Smooth muscle cell (in vitro differentiated cells): ENCODE results near the gene RMND5B. TPM values are rescaled to one million over a fixed set of nuclear protein-coding genes. Genes with fewer than 3 reads are reported as not detected.

Experiments used
- DNase-seq: peaks from one replicate; lab custom pipeline; 2025; ENCODE audit not compliant: unreplicated experiment; lab: John Stamatoyannopoulos, UW
- H2AFZ ChIP-seq: fragments of 200-600 bp; sonication (generic); 2 replicates; pipeline ENCODE4 v1.6.0; 2016; ENCODE audit warnings: antibody characterized with exemption, low read depth, mild to moderate bottlenecking
- H3F3A ChIP-seq: fragments of 200-600 bp; sonication (generic); 2 replicates; pipeline ENCODE4 v1.6.0; 2017; ENCODE audit warnings: antibody characterized with exemption, low read depth
- H3K27ac ChIP-seq: fragments of 200-600 bp; sonication (generic); 2 replicates; pipeline ENCODE4 v1.5.1; 2016; ENCODE audit warnings: low read depth, mild to moderate bottlenecking
- H3K27me3 ChIP-seq: fragments of 200-600 bp; sonication (generic); 2 replicates; pipeline ENCODE4 v1.6.1; 2016; ENCODE audit warnings: low read depth, mild to moderate bottlenecking
- H3K36me3 ChIP-seq: fragments of 200-600 bp; sonication (generic); 2 replicates; pipeline ENCODE4 v1.5.1; 2016; ENCODE audit warnings: low read depth
- H3K4me1 ChIP-seq: fragments of 200-600 bp; sonication (generic); 2 replicates; pipeline ENCODE4 v1.5.1; 2016; ENCODE audit warnings: low read depth
- H3K4me2 ChIP-seq: fragments of 200-600 bp; sonication (generic); 2 replicates; pipeline ENCODE4 v1.6.0; 2016; ENCODE audit warnings: mild to moderate bottlenecking
- H3K4me3 ChIP-seq: fragments of 200-600 bp; sonication (generic); 2 replicates; pipeline ENCODE4 v1.5.1; 2016; ENCODE audit warnings: mild to moderate bottlenecking
- H3K79me2 ChIP-seq: fragments of 200-600 bp; sonication (generic); 2 replicates; pipeline ENCODE4 v1.6.0; 2016; ENCODE audit warnings: low read depth, mild to moderate bottlenecking
- H3K9ac ChIP-seq: fragments of 200-600 bp; sonication (generic); 2 replicates; pipeline ENCODE4 v1.6.0; 2016; ENCODE audit warnings: low read depth
- H3K9me3 ChIP-seq: fragments of 200-600 bp; sonication (generic); replicated peaks from 2 replicates; pipeline ENCODE4 v1.5.1; 2016; ENCODE audit warnings: low read depth
- H4K20me1 ChIP-seq: fragments of 200-600 bp; sonication (generic); 2 replicates; pipeline ENCODE4 v1.6.0; 2016; ENCODE audit warnings: low read depth
- CTCF ChIP-seq: fragments of 200-600 bp; sonication (generic); IDR thresholded peaks from 2 replicates; pipeline ENCODE4 v1.5.1; 2017; ENCODE audit warnings: borderline replicate concordance, mild to moderate bottlenecking, antibody characterized with exemption; ENCODE audit not compliant: insufficient read depth, poor library complexity, severe bottlenecking
- WGBS: methylation state at CpG from one replicate; pipeline ENCODE4 v1.1.7; 2016; ENCODE audit warnings: low lambda C conversion rate; 5-methylcytosine and 5-hydroxymethylcytosine counted together
- polyA plus RNA-seq: library from polyadenylated mRNA; unstranded; fragments of >200 nt; fragmentation: Nextera tagmentation; extraction: Ambion mirVana; gene quantifications from 2 replicates; pipeline ENCODE4 v1.2.1, GENCODE V29; 2016
- total RNA-seq: library from RNA; depleted of rRNA; stranded (reverse); fragments of >200 nt; gene quantifications from 2 replicates; pipeline ENCODE4 v1.2.3, GENCODE V29; 2014

The RMND5B gene
- total and polyA plus RNA-seq, 2 experiments from 2014 or later, result 18.2 to 20.8 TPM

- H3K27ac ChIP-seq, result no peak overlapping the region
- no peak for DNase-seq
- H3K36me3 ChIP-seq, result no peaks in the 10 kb centered on the region
- WGBS, result 86% methylated on average over 2 of the region's 2 CpGs
- no peak overlapping the region for H2AFZ ChIP-seq
- H3K9ac ChIP-seq, result no peak overlapping the region
- H3K9me3 ChIP-seq, result no peaks in the 10 kb centered on the region
- no peaks in the 10 kb centered on the region for H3F3A ChIP-seq
- no peaks in the 10 kb centered on the region for H4K20me1 ChIP-seq
- no peaks in the 10 kb centered on the region for H3K27me3 ChIP-seq
- H3K4me1 ChIP-seq, result no peaks in the 10 kb centered on the region
- no peak for TF ChIP-seq CTCF
- H3K4me2 ChIP-seq, result no peak overlapping the region
- no peaks in the 10 kb centered on the region for H3K79me2 ChIP-seq
- no peak overlapping the region for H3K4me3 ChIP-seq
These were observed 37.7 kb upstream of the RMND5B start for GRCh38 chr5:178093134-178093533.

- Histone ChIP-seq H3K9me3 (no peaks in the 10 kb centered on the region), H2AFZ (no peak overlapping the region), H3K4me1 (no peaks in the 10 kb centered on the region), H3K79me2 (no peaks in the 10 kb centered on the region), H3K27me3 (no peaks in the 10 kb centered on the region), H3F3A (no peaks in the 10 kb centered on the region), H3K9ac (no peak overlapping the region), H4K20me1 (no peaks in the 10 kb centered on the region), H3K27ac (no peak overlapping the region), H3K4me3 (no peak overlapping the region), H3K36me3 (no peaks in the 10 kb centered on the region), H3K4me2 (no peak overlapping the region)
- DNase-seq, result no peak
- 96% methylated on average over 9 of the region's 9 CpGs for WGBS
- no peak for TF ChIP-seq CTCF
These were observed 36.5 kb upstream of the RMND5B start for GRCh38 chr5:178094345-178094744.

- no peak for TF ChIP-seq CTCF
- Histone ChIP-seq H3K79me2 (no peaks in the 10 kb centered on the region), H3K27me3 (no peaks in the 10 kb centered on the region), H3K9ac (no peak overlapping the region), H3K9me3 (no peaks in the 10 kb centered on the region), H3F3A (no peaks in the 10 kb centered on the region), H3K4me2 (no peak overlapping the region), H2AFZ (no peak overlapping the region), H4K20me1 (no peaks in the 10 kb centered on the region), H3K4me3 (no peak overlapping the region), H3K27ac (no peak overlapping the region), H3K36me3 (no peaks in the 10 kb centered on the region), H3K4me1 (no peaks in the 10 kb centered on the region)
- WGBS, result 91% methylated on average over 7 of the region's 7 CpGs
- DNase-seq, result no peak
These were observed 32.1 kb upstream of the RMND5B start for GRCh38 chr5:178098685-178099084.

DNA sequence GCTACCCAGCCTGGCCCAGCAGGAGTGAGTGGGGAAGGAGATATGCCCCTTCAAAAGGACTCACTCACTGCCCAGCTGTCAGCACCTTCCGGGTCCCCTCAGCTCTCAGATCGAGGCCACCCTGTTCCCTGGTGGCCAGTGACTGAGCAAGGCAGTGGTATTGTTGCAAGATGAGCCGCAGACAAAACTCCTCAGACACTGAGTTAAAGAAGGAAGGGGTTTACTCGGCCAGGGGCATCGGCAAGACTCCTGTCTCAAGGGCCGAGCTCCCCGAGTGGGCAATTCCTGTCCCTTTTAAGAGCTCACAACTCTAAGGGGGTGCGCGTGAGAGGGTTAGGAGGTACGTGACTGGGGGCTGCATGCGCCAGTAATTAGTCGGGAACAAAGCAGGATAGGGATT lies 27.2 kb upstream of the RMND5B start:
- Histone ChIP-seq H3K4me3 (no peak overlapping the region), H3K4me2 (no peak overlapping the region), H2AFZ (no peak overlapping the region), H3K36me3 (no peaks in the 10 kb centered on the region), H3K9ac (no peak overlapping the region), H3K9me3 (no peaks in the 10 kb centered on the region), H4K20me1 (no peaks in the 10 kb centered on the region), H3K79me2 (no peaks in the 10 kb centered on the region), H3K27ac (no peak overlapping the region), H3F3A (no peaks in the 10 kb centered on the region), H3K4me1 (no peaks in the 10 kb centered on the region), H3K27me3 (no peaks in the 10 kb centered on the region)
- DNase-seq, result no peak
- TF ChIP-seq CTCF, result no peak
- 80% methylated on average over 12 of the region's 12 CpGs for WGBS
